SIG-M5 treated with dmso at 0.1 percent for 504 hours (cell line): ENCODE results near the gene SPRED2.

Experiments used
- DNase-seq: peaks from one replicate; lab custom pipeline; 2025; ENCODE audit not compliant: unreplicated experiment; lab: John Stamatoyannopoulos, UW

SPRED2 gene

DNA sequence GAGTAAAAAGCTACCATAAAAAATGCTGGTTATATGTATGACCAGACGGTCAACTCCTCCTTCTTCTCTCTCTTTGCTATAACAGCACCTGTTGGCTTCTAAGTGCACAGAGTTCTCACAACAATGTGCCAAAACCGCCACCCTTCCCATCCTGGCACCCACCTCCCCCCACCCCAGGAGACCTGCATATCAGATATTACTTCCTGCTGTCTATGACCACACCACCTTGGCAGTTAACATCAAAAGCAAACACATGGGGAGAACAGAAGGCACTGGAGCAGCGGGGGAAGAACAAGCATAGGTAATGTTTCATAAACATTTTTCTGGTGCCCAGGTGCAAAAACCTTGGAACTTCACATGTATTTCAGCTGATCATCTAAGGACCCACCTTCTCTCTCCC is 15.5 kb downstream of the SPRED2 start:
- DNase-seq = no peak

DNA sequence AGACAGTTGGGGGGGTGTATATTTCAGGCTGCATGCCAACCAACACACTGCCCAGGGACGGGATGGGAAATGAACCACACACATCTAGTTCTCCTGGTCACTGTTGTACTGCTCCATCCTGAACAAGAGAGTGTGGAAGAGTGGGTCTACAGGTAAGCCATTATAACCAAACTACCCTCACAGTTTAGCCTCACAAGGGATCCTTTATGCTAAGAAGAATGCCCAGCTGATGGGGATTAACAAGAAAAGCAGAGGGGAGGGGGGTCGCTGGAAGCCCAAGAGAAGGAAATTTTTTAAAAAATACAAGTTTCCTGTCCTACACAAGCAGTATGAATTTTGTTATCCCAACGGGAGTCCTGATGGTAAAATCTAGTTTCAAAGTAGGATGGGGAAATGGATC is 16.1 kb downstream of the SPRED2 start:
- no peak for DNase-seq

DNA sequence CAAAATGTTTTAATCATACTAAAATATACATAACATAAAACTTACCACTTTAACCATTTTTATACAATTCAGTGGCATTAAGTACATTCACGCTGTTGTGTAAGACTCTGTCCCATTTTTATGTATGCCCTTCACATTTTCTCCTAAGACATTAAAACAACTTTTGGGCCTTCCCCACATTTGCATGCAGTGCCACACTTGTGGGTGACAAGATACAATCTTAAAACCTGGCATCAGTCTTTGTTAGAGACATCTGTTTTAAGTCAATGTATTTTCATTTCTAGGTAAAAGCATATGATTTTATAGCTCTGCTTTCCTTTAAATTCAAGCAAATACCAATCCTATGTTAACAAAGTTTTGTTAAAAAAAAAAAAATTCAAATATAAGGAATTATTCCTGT is 17.3 kb downstream of the SPRED2 start:
- no peak for DNase-seq

DNA sequence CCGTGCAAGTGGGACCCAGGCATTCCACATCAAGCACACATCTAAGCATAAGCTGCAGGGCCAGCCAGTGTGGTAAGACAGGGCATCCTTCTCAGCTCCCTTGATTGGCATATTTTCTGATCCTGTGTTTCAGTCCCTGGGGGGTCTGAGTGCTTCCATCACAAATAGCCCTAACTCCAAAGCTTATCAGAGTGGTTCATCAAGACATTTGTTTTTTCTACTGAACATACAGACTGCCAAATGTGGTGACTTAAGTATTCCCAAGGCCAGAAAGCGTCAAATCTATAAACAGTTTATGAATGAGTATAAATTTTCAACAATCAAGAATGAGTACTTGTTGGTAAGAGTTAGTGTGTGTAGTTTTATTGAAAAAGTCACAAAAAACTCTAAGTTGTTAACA is 18.8 kb downstream of the SPRED2 start:
- DNase-seq = no peak

DNA sequence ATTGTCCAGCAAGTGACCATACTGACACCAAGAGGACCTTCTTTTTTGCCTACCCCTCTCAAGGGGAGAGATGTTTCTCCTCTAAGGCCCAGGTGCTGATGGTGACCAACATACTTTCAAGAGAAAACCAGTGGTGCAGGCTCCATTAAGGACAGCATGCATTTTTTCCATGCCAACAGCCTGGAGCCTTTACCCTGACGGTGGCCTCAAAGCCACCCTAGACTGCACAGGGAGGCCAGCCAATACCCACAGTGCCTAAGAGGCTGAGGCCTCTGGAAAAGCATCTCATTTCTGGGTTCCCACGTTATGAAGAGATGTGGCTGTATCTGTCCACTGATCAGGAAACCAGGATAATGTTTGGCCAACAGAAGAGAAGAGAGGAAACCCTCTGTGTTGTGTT is 19.3 kb downstream of the SPRED2 start:
- no peak for DNase-seq

DNA sequence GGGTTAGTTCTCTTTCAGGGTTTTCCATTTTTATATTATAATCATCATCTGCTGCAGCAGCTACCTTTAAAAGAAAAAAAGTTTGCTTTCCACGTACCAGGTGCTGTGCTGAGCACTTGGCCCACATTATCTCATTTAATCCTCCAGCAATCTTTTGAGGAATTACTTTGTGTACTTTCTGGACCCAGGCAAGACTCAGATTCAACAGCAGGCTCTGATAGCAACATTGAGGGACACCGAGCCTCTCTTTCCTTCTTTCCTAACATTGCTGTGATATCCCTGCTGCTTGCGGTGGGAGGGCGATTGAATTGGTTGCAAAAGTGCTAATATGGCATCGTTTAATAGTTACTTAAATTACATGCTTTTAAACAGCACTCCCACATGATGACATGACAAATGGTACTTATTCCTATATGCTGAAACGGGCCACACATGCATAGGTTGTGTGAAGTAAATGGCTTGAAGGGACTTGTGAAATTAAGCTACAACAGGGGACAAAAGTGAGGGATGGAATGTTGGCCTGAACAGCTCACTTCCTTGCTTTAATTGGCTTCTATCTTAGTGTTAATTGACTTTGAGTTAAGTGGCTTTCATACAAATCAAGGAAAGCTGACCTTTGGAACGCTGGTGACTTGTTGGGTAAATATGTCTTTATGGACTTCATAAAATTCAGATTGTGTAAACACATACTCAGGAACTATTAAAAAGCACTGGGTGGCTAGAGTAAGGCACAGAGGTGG is 21.2 kb downstream of the SPRED2 start:
- no peak for DNase-seq

DNA sequence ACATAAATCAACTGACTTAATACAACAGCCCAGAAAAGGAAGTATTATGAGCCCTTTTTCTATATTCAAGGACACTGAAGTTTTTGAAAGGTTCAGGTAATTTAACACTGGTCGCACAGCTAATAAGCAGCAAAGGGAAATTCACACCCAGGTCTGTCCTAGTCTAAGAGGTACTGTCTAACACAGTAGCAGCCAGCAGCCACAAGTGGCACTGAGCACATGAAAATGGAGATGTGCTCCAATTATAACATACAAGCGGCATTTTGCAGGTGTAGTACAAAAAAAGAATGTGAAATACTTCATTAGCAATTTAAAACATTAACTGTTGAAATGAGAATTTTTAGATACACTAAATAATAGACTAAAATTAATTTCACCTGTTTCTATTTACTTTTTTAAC is 23.4 kb downstream of the SPRED2 start:
- DNase-seq = no peak

DNA sequence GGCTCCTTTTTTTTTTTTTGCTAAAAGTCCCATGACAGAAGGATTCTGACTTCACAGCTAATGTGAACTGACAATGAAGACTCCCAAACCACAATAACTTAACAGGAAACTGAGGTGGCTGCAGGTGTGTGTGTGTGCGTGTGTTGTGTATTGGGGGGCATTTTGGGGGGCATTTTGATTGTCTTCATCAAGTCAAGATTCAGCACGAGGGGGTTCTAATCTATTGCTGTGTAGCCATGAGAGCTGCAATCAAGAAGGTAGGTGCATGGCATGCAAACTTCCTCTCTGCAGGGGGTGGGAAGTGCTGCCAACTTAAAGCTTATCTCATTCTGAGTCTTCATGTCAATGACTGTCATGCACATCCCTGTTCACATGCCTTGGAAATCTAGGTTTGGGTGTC is 25.2 kb downstream of the SPRED2 start:
- no peak for DNase-seq

DNA sequence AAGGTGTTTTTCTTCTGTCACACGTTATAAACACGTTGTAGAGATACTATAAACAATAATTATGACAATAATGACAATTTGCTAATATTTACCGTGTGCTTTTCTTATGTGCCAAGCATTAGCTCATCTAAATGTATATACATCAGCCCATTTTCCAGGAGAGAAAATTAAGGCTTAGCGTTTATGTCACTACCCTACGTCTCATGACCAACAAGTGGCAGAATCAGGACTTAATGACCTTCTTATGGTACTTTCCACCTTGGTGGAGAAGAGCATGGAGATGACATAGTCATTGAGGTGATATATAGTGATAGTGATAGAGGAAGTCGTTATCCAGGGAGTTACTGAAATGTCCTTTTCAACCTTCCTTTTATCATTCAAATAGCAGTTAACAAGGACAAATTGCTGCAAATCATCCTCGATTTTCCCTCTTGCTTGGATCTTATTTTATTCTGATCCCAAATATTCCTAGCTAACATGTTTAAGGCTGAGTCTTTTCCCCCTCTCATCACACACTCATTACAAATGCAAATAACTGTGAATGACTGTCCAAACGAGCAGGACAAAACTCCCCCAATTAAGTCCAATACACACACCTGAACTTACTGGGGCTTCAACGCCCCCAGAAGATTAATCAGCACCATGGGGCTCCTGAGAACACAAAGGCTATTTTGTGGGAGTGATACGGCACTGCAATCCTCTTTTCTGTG is 27.3 kb downstream of the SPRED2 start:
- DNase-seq = no peak

DNA sequence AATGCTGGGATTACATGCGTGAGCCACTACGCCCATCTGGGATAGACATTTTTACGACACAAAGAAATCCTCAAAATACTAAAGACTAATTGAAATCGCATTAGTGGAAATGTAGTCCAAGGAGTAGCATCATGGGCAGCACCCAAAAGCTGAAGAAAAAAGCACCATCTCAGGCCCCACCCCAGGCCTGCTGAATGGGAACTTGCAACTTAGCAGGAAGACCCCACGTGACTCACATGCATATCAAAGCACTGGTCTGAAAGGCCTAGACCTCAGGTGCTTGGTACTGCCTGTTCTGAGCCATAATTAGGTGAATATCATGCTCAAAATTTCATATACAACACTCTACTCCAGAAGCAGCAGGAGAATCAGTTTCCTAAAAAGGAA is 28.9 kb downstream of the SPRED2 start:
- DNase-seq = no peak

DNA sequence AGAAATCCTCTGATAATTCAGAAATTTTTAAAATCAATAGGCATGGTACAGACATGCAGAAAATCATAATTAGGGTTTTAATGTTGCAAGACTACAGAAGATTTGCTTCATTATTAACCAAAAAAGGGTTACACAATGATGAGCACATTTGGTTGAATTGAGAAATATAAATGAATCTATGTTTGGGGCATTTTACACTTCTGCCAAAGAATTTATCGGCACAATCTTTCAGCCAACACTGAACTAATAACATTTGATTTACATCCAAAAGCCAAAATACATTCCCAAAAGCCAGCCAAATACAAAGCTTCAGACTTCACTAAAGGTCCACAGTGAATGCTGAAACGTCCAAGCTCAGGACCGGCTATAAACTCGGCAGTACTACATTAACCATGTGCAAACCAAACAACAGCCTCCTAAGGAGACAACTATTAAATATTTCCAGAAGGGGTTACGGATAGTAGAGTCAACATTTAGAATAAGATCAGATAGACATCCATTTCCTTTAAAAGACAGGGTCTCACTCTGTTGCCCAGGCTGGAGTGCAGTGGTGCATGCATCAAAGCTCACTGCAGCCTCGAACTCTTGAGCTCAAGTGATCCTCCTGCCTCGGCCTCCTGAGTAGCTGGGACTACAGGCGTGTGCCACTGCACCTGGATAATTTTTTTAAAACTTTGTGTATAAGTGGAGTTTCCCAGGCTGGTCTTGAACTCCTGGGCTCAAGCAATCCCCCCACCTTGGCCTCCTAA is 29.4 kb downstream of the SPRED2 start:
- no peak for DNase-seq

DNA sequence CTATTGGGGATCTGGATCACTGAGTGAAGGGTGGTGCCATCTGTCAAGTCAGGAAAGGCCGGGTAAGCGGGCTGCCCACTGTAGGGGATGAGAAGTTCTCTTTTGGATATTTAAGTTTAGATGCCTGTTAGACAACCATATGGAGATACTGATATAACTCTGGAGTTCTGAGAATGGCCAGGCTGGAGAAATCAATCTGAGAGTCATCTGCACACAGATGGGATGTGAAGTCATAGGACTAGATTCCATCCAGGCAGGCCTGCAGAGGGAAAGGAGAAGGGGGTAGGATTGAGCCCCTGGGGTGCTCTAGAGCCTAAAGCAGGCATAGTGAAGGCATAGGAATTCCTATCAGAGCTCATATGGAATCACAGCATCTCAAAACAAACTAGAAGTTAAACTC is 30.1 kb downstream of the SPRED2 start:
- DNase-seq = no peak

DNA sequence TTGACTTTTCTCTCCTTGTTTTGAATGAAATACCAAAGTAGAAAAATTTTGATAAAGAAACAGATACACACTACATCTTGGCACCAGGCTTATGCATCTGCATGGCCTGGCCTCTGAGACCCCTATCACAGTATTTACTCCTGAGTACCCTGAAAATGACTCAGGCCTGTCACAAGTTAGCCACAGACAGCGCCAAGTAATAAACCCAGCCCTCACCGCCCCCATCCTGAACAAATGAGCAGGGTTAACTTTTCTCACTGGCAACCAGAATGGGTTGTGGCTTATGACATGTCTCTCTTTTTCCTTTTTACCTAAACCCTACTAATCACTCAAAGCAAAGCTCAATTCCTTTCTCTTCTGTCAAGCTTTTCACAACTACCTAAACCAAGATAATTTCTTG is 35.3 kb downstream of the SPRED2 start:
- DNase-seq = no peak

DNA sequence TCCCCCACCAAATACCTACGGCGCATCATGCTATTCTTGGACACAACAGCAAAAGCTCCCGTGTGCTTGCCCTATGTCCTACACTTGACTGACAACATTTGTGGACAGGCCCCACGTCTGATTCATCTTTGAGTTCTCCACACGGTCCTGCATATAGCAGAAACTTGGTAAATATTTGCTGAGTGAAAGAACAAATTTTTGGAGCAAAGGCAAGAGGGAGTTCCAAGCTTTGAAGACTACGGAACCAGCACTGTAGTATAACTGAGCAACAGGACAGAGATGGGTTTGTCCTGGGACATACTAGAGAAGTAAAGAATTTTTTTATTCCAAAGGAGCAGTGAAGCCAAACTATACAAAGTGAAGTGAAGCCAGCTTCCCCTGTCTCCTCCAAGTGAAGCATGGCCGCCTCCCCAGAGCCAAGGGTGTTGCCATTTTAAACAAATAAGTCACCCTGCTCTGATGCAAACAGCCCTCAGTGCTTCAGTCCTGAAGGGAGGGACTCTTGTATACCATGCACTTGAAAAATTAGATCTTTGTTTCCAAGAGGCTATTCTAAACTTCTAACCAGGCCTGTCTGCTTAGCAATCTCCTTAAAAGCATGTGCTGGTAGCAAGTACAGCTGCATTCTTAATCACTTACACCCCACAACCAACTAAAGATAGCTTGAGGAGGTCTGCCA is 35.9 kb downstream of the SPRED2 start:
- DNase-seq = no peak

DNA sequence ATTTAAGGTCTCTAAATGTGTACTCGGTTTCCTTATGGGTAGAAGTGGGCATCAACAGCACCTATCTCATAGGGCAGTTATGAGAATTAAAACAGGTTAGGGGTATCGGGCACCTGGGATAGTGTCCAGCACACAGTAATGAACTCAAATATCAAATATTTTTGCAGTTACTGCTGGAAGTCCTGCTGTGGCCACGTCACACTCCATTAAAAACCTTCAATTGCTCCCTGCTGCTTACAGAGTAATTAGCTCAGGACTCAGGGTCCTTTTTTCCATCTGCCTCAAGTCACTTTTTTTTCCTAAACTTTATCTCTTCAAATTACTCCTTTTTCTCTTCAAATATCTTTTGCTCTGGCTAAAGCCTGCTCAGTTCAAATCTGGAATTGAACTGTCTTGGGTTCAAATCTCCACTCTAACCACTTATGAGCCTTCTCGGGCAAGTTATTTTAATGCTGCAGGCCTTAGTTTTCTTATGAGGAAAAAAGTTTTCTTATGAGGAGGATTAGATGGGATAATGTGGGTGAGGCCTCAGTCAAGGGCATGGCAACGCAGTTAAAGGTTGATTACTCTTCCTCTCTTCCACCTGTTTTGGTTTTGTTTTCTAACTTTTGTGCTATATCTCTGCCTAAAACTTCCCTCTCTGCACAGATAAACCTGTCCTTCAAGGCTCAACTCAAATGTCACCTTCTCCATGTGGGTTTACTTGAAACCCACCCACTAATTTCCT is 36.6 kb downstream of the SPRED2 start:
- DNase-seq = no peak

DNA sequence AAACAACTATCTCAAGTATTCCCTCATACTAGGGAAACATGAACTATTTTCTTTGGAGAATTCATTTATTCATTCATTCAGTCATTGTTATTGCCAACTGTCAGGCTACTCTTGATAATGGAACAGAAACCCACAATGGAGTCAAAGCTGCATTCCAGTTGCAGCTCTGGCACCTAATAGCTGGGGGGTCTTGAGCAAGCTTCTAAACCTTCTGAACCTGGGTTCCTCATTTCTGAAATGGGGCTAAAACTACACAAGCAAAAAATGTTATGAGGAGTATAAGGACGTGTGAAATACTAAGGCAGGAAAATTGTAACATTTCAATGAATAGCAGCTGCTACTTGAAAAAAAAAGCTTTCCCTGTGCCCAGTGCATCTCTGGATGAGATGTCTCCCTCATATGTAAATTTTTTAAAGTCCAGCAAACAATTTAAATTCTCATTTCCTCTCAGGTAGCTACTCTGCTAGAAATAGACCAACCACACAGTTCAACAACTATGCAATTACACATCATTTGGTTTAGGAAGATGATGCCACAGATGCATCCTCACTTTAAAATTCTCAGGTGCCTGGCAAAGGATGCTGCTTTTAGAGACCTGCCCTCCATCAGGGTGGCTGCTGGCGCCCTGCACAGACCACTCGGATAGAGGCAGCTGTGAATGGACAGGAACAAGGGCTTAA is 38.5 kb downstream of the SPRED2 start:
- DNase-seq = peak; percentile 49

DNA sequence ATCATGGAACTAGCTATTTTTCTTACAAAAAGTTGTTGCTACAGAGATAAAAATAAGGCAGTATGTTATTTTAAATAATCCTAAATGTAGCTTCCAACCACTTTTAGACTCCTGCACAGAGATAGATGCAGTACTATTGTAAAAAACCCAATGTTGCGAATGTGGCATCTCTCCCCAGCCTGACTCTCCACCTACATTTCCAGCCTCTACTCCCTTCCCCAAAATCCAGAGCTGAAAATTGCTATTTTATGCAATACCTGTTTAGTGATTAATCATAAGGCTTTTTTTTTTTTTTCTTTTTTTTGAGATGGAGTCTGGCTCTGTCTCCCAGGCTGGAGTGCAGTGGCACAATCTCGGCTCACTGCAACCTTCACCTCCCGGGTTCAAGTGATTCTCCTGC is 39.4 kb downstream of the SPRED2 start:
- DNase-seq = no peak

DNA sequence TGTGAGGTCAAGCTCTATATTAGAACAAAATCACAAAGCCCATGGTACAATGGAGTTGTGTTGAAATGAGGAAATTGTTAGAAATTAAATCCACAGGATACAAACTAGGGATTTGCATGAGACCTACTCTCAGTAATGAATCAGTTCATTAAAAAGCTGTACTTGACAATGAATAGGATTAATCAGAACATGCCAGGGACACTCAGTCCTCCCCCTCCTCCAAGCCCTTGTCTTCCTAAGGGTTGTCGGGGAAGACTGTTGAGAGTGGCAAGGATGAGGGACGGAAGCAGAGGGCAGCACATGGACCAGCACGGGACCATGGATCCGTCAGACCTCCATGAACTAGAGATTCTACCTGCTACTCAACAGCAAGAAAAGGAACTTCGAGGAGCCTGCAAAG is 39.8 kb downstream of the SPRED2 start:
- DNase-seq = no peak

DNA sequence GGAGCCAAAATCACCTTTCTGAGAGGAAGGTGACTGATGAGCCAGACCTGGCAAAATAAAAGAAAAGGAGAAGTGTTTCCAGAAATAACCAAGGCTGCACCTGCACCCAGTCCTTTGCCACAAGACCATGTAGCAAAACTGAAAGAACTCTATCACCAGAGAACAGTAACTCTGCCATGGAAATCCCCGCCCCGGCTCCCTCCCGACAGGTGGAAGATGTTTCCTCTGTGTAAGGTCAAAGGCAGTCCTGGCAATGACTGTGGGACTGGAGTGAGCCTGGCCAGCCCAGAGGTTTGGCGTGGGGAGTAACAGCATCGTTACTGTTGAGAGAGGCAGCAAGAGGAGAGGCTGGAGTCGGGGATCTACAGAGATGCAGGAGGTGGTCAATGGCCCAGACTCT is 42.3 kb downstream of the SPRED2 start:
- DNase-seq = no peak

DNA sequence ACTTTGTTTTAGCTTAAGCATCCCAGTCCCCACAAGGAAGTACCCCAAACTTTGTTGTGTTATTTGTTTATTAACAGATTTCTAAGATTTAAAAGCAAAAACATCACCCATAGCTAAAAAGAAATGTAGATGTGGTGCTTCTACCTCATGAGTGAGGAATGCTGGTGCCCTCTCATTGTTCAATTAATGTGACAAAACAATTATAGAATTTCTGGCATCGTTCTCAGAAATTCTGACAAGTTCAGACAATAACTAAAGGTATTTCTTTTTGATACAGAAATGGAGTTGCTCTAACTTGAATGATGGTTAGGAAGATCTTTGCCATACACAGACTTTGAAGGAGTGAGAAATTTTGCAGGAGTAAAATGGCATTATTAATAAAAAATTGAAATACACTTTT is 42.9 kb downstream of the SPRED2 start:
- DNase-seq = no peak
